Measurements from ENCODE around the gene RYR3.

Gene RYR3

DNA sequence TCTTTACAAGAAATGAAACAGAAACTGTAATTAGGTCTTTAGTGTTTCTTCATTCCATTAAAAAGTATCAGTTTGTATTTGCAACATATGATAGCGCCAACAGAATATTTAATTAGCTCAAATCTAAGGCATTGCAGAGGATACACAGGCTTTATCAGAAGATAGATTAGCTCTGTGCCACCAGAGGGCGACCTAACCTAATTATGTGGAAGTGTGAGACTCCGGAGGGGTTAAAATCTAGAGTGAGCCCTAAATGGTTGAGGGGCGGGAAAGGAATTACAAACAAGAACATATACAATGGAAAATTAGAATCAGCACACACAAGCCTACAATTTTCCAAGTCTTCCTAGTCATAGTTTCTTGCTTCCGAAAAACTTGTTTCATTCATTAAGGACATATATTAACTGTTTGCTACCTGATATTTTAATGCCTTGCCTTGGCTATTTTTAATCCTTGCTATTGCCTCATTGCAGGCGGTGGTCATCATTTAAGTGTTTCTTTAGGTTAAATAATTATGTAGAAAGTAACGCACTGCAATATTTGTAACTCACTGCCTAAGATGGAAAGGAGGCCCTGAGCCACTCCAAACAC lies 18.0 kb upstream of the RYR3 start:
- CTCF ChIA-PET: interaction anchor here (0.6 to 3.9 kb wide), 33 partner anchors 9 to 700 kb away, joined by 3 to 41 read pairs (median 4); no protein-coding TSS in a partner anchor
- TF ChIP-seq ZNF837 (tag by site-specific recombination; IDR thresholded peaks at IDR 0.05) (no peak), ZNF660 (tag by site-specific recombination; IDR thresholded peaks at IDR 0.05) (0 out of 2 replicates have a peak, but pooled peaks have one; percentile 47), ZBTB1 (tag by site-specific recombination; IDR thresholded peaks at IDR 0.05) (no peak), ZNF654 (tag by site-specific recombination; IDR thresholded peaks at IDR 0.05; ENCODE audit: low read depth) (peak; percentile 71), HOXD13 (CRISPR knock-in tag; IDR thresholded peaks at IDR 0.05; ENCODE audit: borderline replicate concordance) (no peak), ZBTB48 (tag by site-specific recombination; IDR thresholded peaks at IDR 0.05) (peak; percentile 77), ZNF10 (tag by site-specific recombination; IDR thresholded peaks at IDR 0.05) (peak; percentile 66; the same call in 1 of the 2 replicates)
- Histone ChIP-seq H3K27ac (ENCODE audit: extremely low read depth, low read depth, low read length) (no peak overlapping the region), H3K4me3 (ENCODE audit: low read depth, low read length) (no peak overlapping the region), H3K4me1 (ENCODE audit: control insufficient read depth, insufficient read depth, low read length) (no peaks in the 10 kb centered on the region), H3K9me3 (ENCODE audit: control insufficient read depth, insufficient read depth, low read depth, low read length) (no peaks in the 10 kb centered on the region), H3K36me3 (ENCODE audit: control insufficient read depth in 2 of 2, insufficient read depth in 1 of 2, low read length in 2 of 2) (no peaks in the 10 kb centered on the region)
- POLR2A ChIA-PET: no interaction called here

DNA sequence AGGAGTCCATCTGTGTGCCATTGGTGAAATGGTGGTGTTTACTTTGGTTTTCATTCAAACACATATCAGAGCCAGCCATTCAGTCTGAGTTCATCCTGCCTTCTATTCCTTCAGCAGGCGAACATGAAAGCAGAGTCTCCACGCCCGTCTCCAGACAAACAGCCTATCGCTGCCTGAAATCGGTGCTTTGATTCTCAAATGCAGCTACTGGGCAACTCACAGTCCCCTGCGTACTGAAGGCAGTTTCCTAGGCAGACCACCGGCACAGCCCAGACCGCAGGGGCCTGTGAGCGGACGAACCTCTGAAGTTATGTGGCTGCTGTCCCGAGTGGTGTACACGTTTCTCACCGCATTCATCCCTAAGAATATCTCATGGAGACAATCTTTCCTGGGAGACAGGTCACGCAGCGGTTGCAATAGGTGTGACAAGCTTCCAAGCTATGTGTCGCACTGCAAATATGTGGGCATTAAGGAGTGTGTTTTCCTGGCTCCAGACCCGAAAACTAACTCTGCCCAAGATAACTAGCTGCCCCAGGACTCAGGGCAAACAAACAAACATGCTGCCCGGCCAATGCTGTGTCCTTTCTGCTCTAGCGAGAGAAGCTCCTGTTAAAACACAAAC lies 16.9 kb upstream of the RYR3 start:
- no peaks in the 10 kb centered on the region for H3K4me1 ChIP-seq (ENCODE audit: control insufficient read depth, insufficient read depth, low read length)
- no peak for TF ChIP-seq ZBTB17 (tag by site-specific recombination; IDR thresholded peaks at IDR 0.05)
- no peak for TF ChIP-seq RBAK (tag by site-specific recombination; IDR thresholded peaks at IDR 0.05)
- no peak for TF ChIP-seq ZNF302 (tag by site-specific recombination; IDR thresholded peaks at IDR 0.05; ENCODE audit: low read depth)
- no peak for TF ChIP-seq HOXA7 (CRISPR knock-in tag; IDR thresholded peaks at IDR 0.05; ENCODE audit: borderline replicate concordance)
- TF ChIP-seq ZNF426 (tag by site-specific recombination; IDR thresholded peaks at IDR 0.05): no peak
- TF ChIP-seq ZNF621 (tag by site-specific recombination; IDR thresholded peaks at IDR 0.05): no peak
- no peak for TF ChIP-seq ZNF391 (tag by site-specific recombination; IDR thresholded peaks at IDR 0.05; ENCODE audit: borderline replicate concordance, low read depth)
- TF ChIP-seq, protein P1, sequence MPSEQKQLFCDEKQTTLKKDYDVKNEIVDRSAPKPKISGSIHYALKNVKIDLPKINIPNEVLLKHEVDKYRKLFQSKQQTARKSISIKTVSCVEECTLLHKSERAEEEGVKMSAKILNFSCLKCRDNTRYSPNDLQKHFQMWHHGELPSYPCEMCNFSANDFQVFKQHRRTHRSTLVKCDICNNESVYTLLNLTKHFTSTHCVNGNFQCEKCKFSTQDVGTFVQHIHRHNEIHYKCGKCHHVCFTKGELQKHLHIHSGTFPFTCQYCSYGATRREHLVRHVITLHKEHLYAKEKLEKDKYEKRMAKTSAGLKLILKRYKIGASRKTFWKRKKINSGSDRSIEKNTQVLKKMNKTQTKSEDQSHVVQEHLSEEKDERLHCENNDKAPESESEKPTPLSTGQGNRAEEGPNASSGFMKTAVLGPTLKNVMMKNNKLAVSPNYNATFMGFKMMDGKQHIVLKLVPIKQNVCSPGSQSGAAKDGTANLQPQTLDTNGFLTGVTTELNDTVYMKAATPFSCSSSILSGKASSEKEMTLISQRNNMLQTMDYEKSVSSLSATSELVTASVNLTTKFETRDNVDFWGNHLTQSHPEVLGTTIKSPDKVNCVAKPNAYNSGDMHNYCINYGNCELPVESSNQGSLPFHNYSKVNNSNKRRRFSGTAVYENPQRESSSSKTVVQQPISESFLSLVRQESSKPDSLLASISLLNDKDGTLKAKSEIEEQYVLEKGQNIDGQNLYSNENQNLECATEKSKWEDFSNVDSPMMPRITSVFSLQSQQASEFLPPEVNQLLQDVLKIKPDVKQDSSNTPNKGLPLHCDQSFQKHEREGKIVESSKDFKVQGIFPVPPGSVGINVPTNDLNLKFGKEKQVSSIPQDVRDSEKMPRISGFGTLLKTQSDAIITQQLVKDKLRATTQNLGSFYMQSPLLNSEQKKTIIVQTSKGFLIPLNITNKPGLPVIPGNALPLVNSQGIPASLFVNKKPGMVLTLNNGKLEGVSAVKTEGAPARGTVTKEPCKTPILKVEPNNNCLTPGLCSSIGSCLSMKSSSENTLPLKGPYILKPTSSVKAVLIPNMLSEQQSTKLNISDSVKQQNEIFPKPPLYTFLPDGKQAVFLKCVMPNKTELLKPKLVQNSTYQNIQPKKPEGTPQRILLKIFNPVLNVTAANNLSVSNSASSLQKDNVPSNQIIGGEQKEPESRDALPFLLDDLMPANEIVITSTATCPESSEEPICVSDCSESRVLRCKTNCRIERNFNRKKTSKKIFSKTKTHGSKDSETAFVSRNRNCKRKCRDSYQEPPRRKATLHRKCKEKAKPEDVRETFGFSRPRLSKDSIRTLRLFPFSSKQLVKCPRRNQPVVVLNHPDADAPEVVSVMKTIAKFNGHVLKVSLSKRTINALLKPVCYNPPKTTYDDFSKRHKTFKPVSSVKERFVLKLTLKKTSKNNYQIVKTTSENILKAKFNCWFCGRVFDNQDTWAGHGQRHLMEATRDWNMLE (tag by site-specific recombination; conservative IDR thresholded peaks at IDR 0.05; ENCODE audit: low read depth): no peak
- TF ChIP-seq ZNF571 (tag by site-specific recombination; IDR thresholded peaks at IDR 0.05): no peak
- CTCF ChIA-PET: interaction anchor here (0.6 to 3.9 kb wide), 14 partner anchors 15 to 444 kb away, joined by 3 to 41 read pairs (median 4); no protein-coding TSS in a partner anchor
- POLR2A ChIA-PET: no interaction called here
- no peak overlapping the region for H3K27ac ChIP-seq (ENCODE audit: extremely low read depth, low read depth, low read length)
- no peak overlapping the region for H3K4me3 ChIP-seq (ENCODE audit: low read depth, low read length)
- no peaks in the 10 kb centered on the region for H3K9me3 ChIP-seq (ENCODE audit: control insufficient read depth, insufficient read depth, low read depth, low read length)
- H3K36me3 ChIP-seq (ENCODE audit: control insufficient read depth in 2 of 2, insufficient read depth in 1 of 2, low read length in 2 of 2): no peaks in the 10 kb centered on the region

DNA sequence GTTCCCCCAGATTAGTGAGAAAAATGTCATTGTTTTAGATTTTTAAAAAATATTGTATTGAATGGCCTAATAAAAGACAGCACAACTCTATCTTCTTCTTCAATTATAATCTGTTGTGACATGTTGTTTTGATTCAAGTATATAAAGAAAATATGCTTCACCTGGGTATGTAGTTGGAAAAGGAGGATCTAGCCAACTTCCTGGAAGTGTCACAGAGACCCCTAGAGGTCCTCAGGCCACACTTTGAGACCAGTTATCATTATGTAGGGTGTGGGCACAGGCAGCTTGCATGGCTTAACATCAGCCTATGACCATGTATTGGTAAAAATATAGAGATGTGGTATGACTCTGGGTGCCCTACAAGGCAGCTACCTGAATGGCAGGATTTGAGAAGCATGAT lies 14.7 kb upstream of the RYR3 start:
- Histone ChIP-seq H3K27ac (ENCODE audit: extremely low read depth, low read depth, low read length) (no peak overlapping the region), H3K9me3 (ENCODE audit: control insufficient read depth, insufficient read depth, low read depth, low read length) (no peaks in the 10 kb centered on the region), H3K4me1 (ENCODE audit: control insufficient read depth, insufficient read depth, low read length) (no peaks in the 10 kb centered on the region), H3K4me3 (ENCODE audit: low read depth, low read length) (no peak overlapping the region), H3K36me3 (ENCODE audit: control insufficient read depth in 2 of 2, insufficient read depth in 1 of 2, low read length in 2 of 2) (no peaks in the 10 kb centered on the region)
- ChIA-PET POLR2A (no interaction called here), CTCF (interaction anchor here (1.6 to 2.7 kb wide), 2 partner anchors 405 to 434 kb away, joined by 4 to 11 read pairs; no protein-coding TSS in a partner anchor)
- TF ChIP-seq ZNF571 (tag by site-specific recombination; IDR thresholded peaks at IDR 0.05): no peak
- no peak for TF ChIP-seq ZBTB20 (tag by site-specific recombination; IDR thresholded peaks at IDR 0.05)
- no peak for TF ChIP-seq ZSCAN16 (tag by site-specific recombination; IDR thresholded peaks at IDR 0.05)
- TF ChIP-seq ZNF335 (tag by site-specific recombination; conservative IDR thresholded peaks at IDR 0.05): no peak
- no peak for TF ChIP-seq ZNF302 (tag by site-specific recombination; IDR thresholded peaks at IDR 0.05; ENCODE audit: low read depth)
- TF ChIP-seq YY2 (tag by site-specific recombination; IDR thresholded peaks at IDR 0.05): no peak
- no peak for TF ChIP-seq ZFP37 (tag by site-specific recombination; IDR thresholded peaks at IDR 0.05)
- TF ChIP-seq KLF10 (tag by site-specific recombination; IDR thresholded peaks at IDR 0.05): no peak
- TF ChIP-seq, protein P2, sequence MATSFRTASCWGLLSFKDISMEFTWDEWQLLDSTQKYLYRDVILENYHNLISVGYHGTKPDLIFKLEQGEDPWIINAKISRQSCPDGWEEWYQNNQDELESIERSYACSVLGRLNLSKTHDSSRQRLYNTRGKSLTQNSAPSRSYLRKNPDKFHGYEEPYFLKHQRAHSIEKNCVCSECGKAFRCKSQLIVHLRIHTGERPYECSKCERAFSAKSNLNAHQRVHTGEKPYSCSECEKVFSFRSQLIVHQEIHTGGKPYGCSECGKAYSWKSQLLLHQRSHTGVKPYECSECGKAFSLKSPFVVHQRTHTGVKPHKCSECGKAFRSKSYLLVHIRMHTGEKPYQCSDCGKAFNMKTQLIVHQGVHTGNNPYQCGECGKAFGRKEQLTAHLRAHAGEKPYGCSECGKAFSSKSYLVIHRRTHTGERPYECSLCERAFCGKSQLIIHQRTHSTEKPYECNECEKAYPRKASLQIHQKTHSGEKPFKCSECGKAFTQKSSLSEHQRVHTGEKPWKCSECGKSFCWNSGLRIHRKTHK (tag by site-specific recombination; IDR thresholded peaks at IDR 0.05): no peak
- TF ChIP-seq, protein P3, sequence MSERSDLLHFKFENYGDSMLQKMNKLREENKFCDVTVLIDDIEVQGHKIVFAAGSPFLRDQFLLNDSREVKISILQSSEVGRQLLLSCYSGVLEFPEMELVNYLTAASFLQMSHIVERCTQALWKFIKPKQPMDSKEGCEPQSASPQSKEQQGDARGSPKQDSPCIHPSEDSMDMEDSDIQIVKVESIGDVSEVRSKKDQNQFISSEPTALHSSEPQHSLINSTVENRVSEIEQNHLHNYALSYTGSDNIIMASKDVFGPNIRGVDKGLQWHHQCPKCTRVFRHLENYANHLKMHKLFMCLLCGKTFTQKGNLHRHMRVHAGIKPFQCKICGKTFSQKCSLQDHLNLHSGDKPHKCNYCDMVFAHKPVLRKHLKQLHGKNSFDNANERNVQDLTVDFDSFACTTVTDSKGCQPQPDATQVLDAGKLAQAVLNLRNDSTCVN (tag by site-specific recombination; optimal IDR thresholded peaks at IDR 0.05): no peak
- no peak for TF ChIP-seq MZF1 (tag by site-specific recombination; IDR thresholded peaks at IDR 0.05; ENCODE audit: borderline replicate concordance)

All from HEK293 (cell line).